ENCODE results near the gene DAD1. TPM values are rescaled to one million over a fixed set of nuclear protein-coding genes. Genes with fewer than 3 reads are reported as not detected.

The DAD1 gene
- total RNA-seq, 2 donors from 2014 or later: 91.3 to 104 TPM

DNA sequence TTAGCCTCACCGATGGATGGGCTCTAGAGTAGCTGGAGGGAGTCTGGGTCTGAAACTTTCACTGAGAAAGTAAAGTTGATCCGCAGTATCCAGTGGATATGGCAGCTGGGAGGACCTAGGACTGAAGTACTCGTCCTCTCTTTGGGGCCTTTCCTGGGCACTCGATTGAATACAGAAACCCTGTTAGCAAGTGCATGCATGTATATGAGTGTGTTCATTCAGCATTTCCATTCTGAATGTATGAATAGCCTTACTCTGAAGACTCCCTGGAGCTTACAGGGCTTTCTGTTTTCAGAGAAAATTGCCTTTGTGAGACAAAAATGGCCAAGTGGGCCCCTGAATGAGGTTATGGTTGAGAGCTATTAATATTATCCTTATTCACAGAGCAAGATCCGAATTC lies 62.8 kb downstream of the DAD1 start:
- Histone ChIP-seq H3K36me3 (replicated peaks in 1 of 2; ENCODE audit: insufficient read depth in 1 of 2, low read depth in 2 of 2) (no peaks in the 10 kb centered on the region), H3K9me3 (no peaks in the 10 kb centered on the region), H3K4me3 (no peak overlapping the region), H3K27ac (no peak overlapping the region), H3K27me3 (no peaks in the 10 kb centered on the region), H3K4me1 (peaks cover 11% of the 10 kb centered on the region)
- intact Hi-C loops (cut with DNase I): no loop called here
- 68 to 73% methylated on average over 5 of the region's 5 CpGs for WGBS, 2 donors
- DNase-seq: no peak
- ATAC-seq: no peak
- TF ChIP-seq, protein P1, sequence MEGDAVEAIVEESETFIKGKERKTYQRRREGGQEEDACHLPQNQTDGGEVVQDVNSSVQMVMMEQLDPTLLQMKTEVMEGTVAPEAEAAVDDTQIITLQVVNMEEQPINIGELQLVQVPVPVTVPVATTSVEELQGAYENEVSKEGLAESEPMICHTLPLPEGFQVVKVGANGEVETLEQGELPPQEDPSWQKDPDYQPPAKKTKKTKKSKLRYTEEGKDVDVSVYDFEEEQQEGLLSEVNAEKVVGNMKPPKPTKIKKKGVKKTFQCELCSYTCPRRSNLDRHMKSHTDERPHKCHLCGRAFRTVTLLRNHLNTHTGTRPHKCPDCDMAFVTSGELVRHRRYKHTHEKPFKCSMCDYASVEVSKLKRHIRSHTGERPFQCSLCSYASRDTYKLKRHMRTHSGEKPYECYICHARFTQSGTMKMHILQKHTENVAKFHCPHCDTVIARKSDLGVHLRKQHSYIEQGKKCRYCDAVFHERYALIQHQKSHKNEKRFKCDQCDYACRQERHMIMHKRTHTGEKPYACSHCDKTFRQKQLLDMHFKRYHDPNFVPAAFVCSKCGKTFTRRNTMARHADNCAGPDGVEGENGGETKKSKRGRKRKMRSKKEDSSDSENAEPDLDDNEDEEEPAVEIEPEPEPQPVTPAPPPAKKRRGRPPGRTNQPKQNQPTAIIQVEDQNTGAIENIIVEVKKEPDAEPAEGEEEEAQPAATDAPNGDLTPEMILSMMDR (IDR thresholded peaks at IDR 0.05): no peak

DNA sequence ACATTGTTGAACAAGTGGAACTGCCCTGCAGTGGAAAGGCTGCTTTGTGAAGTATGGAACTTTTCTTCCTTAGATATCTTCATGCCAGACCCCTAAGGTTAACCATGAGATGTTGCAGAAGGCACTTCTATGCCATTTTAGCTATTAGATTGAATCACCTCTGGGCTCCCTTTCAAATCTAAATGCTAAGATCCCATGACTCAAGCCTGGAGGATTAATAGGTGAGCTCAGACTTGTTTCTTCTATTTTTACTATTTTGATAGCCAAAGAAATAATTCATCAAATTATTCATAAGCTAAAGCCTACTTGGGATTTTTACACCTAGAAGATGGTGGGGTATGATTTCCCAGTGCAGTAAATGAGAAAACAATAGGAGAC lies 64.3 kb downstream of the DAD1 start:
- no peak for ATAC-seq
- H3K9me3 ChIP-seq: no peaks in the 10 kb centered on the region
- intact Hi-C loops (cut with DNase I): no loop called here
- no peaks in the 10 kb centered on the region for H3K36me3 ChIP-seq (replicated peaks in 1 of 2; ENCODE audit: insufficient read depth in 1 of 2, low read depth in 2 of 2)
- peaks cover 11% of the 10 kb centered on the region for H3K4me1 ChIP-seq
- H3K27me3 ChIP-seq: no peaks in the 10 kb centered on the region
- TF ChIP-seq POLR2A (IDR thresholded peaks at IDR 0.05): no peak
- TF ChIP-seq, protein P1 (IDR thresholded peaks at IDR 0.05): no peak
- no peak for DNase-seq
- H3K4me3 ChIP-seq: no peak overlapping the region
- H3K27ac ChIP-seq: no peak overlapping the region

DNA sequence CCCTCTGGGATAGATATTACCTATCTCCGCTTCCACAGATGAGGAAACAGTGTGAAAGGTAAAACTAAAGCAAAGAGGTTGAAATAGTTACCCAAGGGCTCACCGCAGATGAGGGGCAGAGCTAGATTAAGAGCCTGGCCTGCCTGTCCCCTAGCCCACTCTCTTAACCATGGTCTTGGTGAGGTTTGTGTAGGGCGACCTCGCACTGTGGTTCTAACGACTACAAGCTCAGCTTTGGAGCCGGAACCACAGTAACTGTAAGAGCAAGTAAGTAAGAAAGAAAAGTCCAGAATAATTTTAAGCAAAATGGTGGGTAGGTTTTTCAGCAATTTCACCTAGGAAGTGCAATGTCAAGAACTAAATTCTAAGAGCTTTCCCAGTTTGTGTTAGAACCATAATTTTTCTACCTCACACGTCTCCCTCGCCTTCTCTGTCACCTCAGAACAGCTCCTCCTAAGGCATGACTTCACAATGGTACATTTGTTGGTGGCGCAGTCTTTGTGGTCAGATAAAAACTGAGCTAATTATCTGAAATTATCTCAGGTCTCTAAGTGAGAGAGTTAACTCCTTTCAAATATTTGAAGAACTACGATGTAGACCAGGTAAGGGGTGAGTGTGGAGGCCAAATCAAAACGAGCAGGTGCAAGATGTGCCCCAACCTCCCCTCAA lies 64.8 kb downstream of the DAD1 start:
- Histone ChIP-seq H3K9me3 (no peaks in the 10 kb centered on the region), H3K36me3 (replicated peaks in 1 of 2; ENCODE audit: insufficient read depth in 1 of 2, low read depth in 2 of 2) (no peaks in the 10 kb centered on the region), H3K27me3 (no peaks in the 10 kb centered on the region), H3K4me1 (peaks cover 11% of the 10 kb centered on the region), H3K4me3 (no peak overlapping the region), H3K27ac (no peak overlapping the region)
- intact Hi-C loops (cut with DNase I): no loop called here
- 77 to 81% methylated on average over 11 of the region's 11 CpGs for WGBS, 2 donors
- DNase-seq: no peak
- TF ChIP-seq, protein P1 (IDR thresholded peaks at IDR 0.05): no peak
- TF ChIP-seq POLR2A (IDR thresholded peaks at IDR 0.05): no peak
- no peak for ATAC-seq

DNA sequence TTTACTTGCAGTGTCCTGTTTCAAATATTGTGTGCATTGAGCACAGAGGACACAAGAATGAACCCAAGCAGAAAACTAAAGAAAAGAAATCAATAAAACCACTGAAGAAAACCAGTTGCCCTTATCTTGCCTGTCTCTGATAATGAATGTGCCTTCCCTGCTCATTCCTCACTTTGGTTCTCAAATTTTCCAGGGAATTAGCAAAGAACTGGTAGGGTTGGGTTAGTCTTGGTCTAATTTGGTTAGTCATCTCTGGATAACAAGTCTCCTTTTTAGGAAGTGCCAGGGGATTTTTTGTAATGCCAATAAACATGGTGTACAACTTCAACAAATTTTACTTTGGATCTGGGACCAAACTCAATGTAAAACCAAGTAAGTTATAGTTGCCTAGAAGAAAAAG lies 65.7 kb downstream of the DAD1 start:
- Histone ChIP-seq H3K9me3 (no peaks in the 10 kb centered on the region), H3K36me3 (replicated peaks in 1 of 2; ENCODE audit: insufficient read depth in 1 of 2, low read depth in 2 of 2) (no peaks in the 10 kb centered on the region), H3K27me3 (no peaks in the 10 kb centered on the region), H3K27ac (no peak overlapping the region), H3K4me1 (peaks cover 11% of the 10 kb centered on the region), H3K4me3 (no peak overlapping the region)
- ATAC-seq: no peak
- intact Hi-C loops (cut with DNase I): no loop called here
- TF ChIP-seq, protein P1 (IDR thresholded peaks at IDR 0.05): no peak
- no peak for TF ChIP-seq POLR2A (IDR thresholded peaks at IDR 0.05)
- DNase-seq: no peak

DNA sequence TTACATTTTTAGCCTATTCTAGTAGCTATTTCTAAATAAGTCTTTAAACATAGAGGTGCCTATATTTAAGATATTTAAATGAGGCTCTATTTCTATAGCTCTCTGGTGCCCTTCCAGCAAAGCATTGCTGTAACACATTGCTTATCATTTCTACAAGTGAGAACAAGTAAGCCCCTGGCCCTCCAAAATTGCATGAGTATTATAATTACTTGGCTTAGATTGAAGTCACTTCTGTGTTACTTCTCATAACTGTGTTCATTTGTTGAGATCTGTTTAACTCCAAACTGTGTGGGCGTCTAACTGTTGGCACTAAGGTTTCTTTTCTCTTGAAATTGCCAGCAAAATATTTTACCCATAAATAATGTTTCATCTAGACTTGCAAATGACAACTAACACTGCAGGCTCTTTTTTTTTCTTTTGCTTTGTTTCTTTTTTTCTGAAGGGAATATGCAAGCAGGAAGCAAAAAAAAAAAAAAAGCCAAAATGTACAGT lies 66.5 kb downstream of the DAD1 start:
- no peaks in the 10 kb centered on the region for H3K27me3 ChIP-seq
- no peak for ATAC-seq
- no peaks in the 10 kb centered on the region for H3K36me3 ChIP-seq (replicated peaks in 1 of 2; ENCODE audit: insufficient read depth in 1 of 2, low read depth in 2 of 2)
- intact Hi-C loops (cut with DNase I): no loop called here
- no peak overlapping the region for H3K4me3 ChIP-seq
- DNase-seq: no peak
- TF ChIP-seq POLR2A (IDR thresholded peaks at IDR 0.05): no peak
- TF ChIP-seq, protein P1 (IDR thresholded peaks at IDR 0.05): no peak
- 71 to 73% methylated on average over 1 of the region's 1 CpG for WGBS, 2 donors
- no peak overlapping the region for H3K27ac ChIP-seq
- H3K4me1 ChIP-seq: peaks cover 11% of the 10 kb centered on the region
- no peaks in the 10 kb centered on the region for H3K9me3 ChIP-seq
